Small intestine (tissue), 7 donors: ENCODE data around the gene SEZ6L2. TPM values are rescaled to one million over a fixed set of nuclear protein-coding genes. Genes with fewer than 3 reads are reported as not detected.
A peak's percentile ranks its signal among the peaks of the same experiment; 100 is the strongest.

Source experiments
- DNase-seq, 2 donors: peaks; one replicate each; pipeline versions ENCODE4 v3.0.0 to v3.0.0-alpha.2; 2013
- FAIRE-seq: peaks from 2 replicates; lab custom pipeline; 2012; peaks lifted over from hg19 to GRCh38; lab: Jason Lieb, UNC
- H3K27ac ChIP-seq, 3 donors: one replicate each; pipeline ENCODE4 v1.5.1; 2013; ENCODE audit warnings: low read length in 2 of 3, mild to moderate bottlenecking in 2 of 3, control low read depth in 1 of 3, inconsistent platforms in 1 of 3, low read depth in 1 of 3, moderate library complexity in 1 of 3
- H3K27me3 ChIP-seq, 3 donors: one replicate each; pipeline ENCODE4 v1.6.1; 2013; ENCODE audit warnings: low read length in 3 of 3, inconsistent platforms in 1 of 3; ENCODE audit not compliant: control insufficient read depth in 3 of 3, insufficient read depth in 3 of 3
- H3K36me3 ChIP-seq, 3 donors: one replicate each; pipeline ENCODE4 v1.6.1; 2013; ENCODE audit warnings: low read length in 3 of 3, inconsistent platforms in 1 of 3, low read depth in 1 of 3, mild to moderate bottlenecking in 1 of 3, moderate library complexity in 1 of 3; ENCODE audit not compliant: control insufficient read depth in 3 of 3, insufficient read depth in 2 of 3
- H3K4me1 ChIP-seq, 3 donors: one replicate each; pipeline ENCODE4 v1.6.1; 2013; ENCODE audit warnings: low read length in 2 of 3, inconsistent platforms in 1 of 3, low read depth in 1 of 3, mild to moderate bottlenecking in 1 of 3, moderate library complexity in 1 of 3; ENCODE audit not compliant: control insufficient read depth in 3 of 3, insufficient read depth in 2 of 3
- H3K4me3 ChIP-seq, 3 donors: one replicate each; pipeline ENCODE4 v1.5.1; 2013; ENCODE audit warnings: low read length in 3 of 3, control low read depth in 1 of 3, inconsistent platforms in 1 of 3, low read depth in 1 of 3, mild to moderate bottlenecking in 1 of 3, moderate library complexity in 1 of 3
- H3K9me3 ChIP-seq, 2 donors: one replicate each; pipeline ENCODE4 v1.6.1; 2013; ENCODE audit warnings: low read depth in 1 of 2, low read length in 1 of 2; ENCODE audit not compliant: control insufficient read depth in 2 of 2, insufficient read depth in 1 of 2
- WGBS, 3 donors: extraction: QIAGEN DNeasy Blood & Tissue Kit; methylation state at CpG; one replicate each; pipeline ENCODE4 v1.1.7; 2013; 5-methylcytosine and 5-hydroxymethylcytosine counted together
- polyA plus RNA-seq, 4 donors: library from polyadenylated mRNA; stranded (reverse) in 3 of 4; unstranded in 1 of 4; fragments of 200-250 nt in 3 of 4; fragments of 120-200 nt in 1 of 4; gene quantifications; one replicate each; pipeline versions ENCODE4 v1.2.1 to v1.2.3, GENCODE V29; 2013
- donor health status: healthy with polysubstance abuse.
- donor health status: control.
- donor health status: control.
- donor health status: Bipolar disorder and iron deficiency.
- donor health status: healthy.

Gene SEZ6L2
- polyA plus RNA-seq, 4 donors = 0.67 to 38.9 (median 8.8) TPM

- Histone ChIP-seq H3K9me3 (no peaks in the 10 kb centered on the region), H3K27ac (no peak overlapping the region), H3K4me3 (no peak overlapping the region), H3K27me3 (no peaks in the 10 kb centered on the region), H3K36me3 (peaks cover 0 to 53% (median 0%) of the 10 kb centered on the region in 3 donors), H3K4me1 (no peaks in the 10 kb centered on the region)
- WGBS, 3 donors = 74 to 83% (median 75%) methylated on average over 2 of the region's 2 CpGs
- FAIRE-seq = no peak
- DNase-seq = no peak
These were observed 8.6 kb upstream of the SEZ6L2 start for GRCh38 chr16:29907973-29908372.

GRCh38 chr16:29906520-29907244 lies 7.3 kb upstream of the SEZ6L2 start:
- Histone ChIP-seq H3K4me1 (peaks cover 0 to 6% (median 0%) of the 10 kb centered on the region in 3 donors), H3K9me3 (no peaks in the 10 kb centered on the region), H3K27me3 (no peaks in the 10 kb centered on the region), H3K27ac (no peak overlapping the region), H3K36me3 (peaks cover 0 to 54% (median 0%) of the 10 kb centered on the region in 3 donors), H3K4me3 (no peak overlapping the region)
- DNase-seq (no peak), FAIRE-seq (no peak)
- WGBS, 3 donors = 85 to 93% (median 87%) methylated on average over 16 to 23 of the region's 23 CpGs

- Histone ChIP-seq H3K4me1 (peaks cover 0 to 15% (median 0%) of the 10 kb centered on the region in 3 donors), H3K27ac (no peak overlapping the region), H3K36me3 (peaks cover 0 to 44% (median 0%) of the 10 kb centered on the region in 3 donors), H3K27me3 (no peaks in the 10 kb centered on the region), H3K4me3 (no peak overlapping the region), H3K9me3 (no peaks in the 10 kb centered on the region)
- FAIRE-seq (no peak), DNase-seq (no peak)
- WGBS, 3 donors = 84 to 86% (median 85%) methylated on average over 13 of the region's 13 CpGs
These were observed 6.3 kb upstream of the SEZ6L2 start for GRCh38 chr16:29905668-29906067.

GRCh38 chr16:29904947-29905346 lies 5.6 kb upstream of the SEZ6L2 start:
- H3K36me3 ChIP-seq = peaks cover 0 to 40% (median 0%) of the 10 kb centered on the region in 3 donors
- FAIRE-seq (no peak), DNase-seq (no peak)
- H3K4me1 ChIP-seq = peaks cover 0 to 15% (median 0%) of the 10 kb centered on the region in 3 donors
- H3K4me3 ChIP-seq = no peak overlapping the region
- H3K27ac ChIP-seq = no peak overlapping the region
- no peaks in the 10 kb centered on the region for H3K27me3 ChIP-seq
- H3K9me3 ChIP-seq = no peaks in the 10 kb centered on the region
- 92 to 95% (median 92%) methylated on average over 7 of the region's 7 CpGs for WGBS, 3 donors

- FAIRE-seq = no peak
- no peak for DNase-seq
- no peaks in the 10 kb centered on the region for H3K9me3 ChIP-seq
- H3K27ac ChIP-seq = no peak overlapping the region
- no peak overlapping the region for H3K4me3 ChIP-seq
- peaks cover 0 to 3% (median 0%) of the 10 kb centered on the region in 3 donors for H3K27me3 ChIP-seq
- peaks cover 0 to 39% (median 0%) of the 10 kb centered on the region in 3 donors for H3K36me3 ChIP-seq
- peaks cover 0 to 23% (median 0%) of the 10 kb centered on the region in 3 donors for H3K4me1 ChIP-seq
- 65 to 78% (median 69%) methylated on average over 4 of the region's 4 CpGs for WGBS, 3 donors
These were observed 4.2 kb upstream of the SEZ6L2 start for GRCh38 chr16:29903590-29903989.

GRCh38 chr16:29901607-29901945 lies 2.2 kb upstream of the SEZ6L2 start:
- Histone ChIP-seq H3K4me1 (peaks cover 0 to 33% (median 0%) of the 10 kb centered on the region in 3 donors), H3K36me3 (peaks cover 0 to 27% (median 0%) of the 10 kb centered on the region in 3 donors), H3K4me3 (peak overlapping the region in 1 of 3 donors; percentile 53), H3K9me3 (no peaks in the 10 kb centered on the region), H3K27ac (peak overlapping the region in 1 of 3 donors; percentile 90), H3K27me3 (peaks cover 0 to 9% (median 0%) of the 10 kb centered on the region in 3 donors)
- no peak for DNase-seq
- 81 to 91% (median 91%) methylated on average over 16 to 19 of the region's 19 CpGs for WGBS, 3 donors
- no peak for FAIRE-seq

- FAIRE-seq (no peak), DNase-seq (peak in 1 of 2 donors; percentile 24)
- no peaks in the 10 kb centered on the region for H3K9me3 ChIP-seq
- peak overlapping the region in 2 of 3 donors; percentile 53 to 63 for H3K4me3 ChIP-seq
- peaks cover 0 to 23% (median 0%) of the 10 kb centered on the region in 3 donors for H3K36me3 ChIP-seq
- 52 to 58% (median 56%) methylated on average over 21 to 31 of the region's 31 CpGs for WGBS, 3 donors
- peaks cover 0 to 33% (median 0%) of the 10 kb centered on the region in 3 donors for H3K4me1 ChIP-seq
- peak overlapping the region in 2 of 3 donors; percentile 64 to 90 for H3K27ac ChIP-seq
- H3K27me3 ChIP-seq = peaks cover 0 to 9% (median 0%) of the 10 kb centered on the region in 3 donors
These were observed 1.7 kb upstream of the SEZ6L2 start for GRCh38 chr16:29900888-29901606.

- H3K27ac ChIP-seq = peak within 1 kb of the TSS; percentile 5 to 90 (median 80)
- FAIRE-seq = no peak
- DNase-seq = peak; percentile 66 to 87
- 1% methylated on average over 45 to 67 of the region's 67 CpGs for whole genome bisulfite sequencing, 3 donors
- peaks cover 0 to 33% (median 0%) of the 10 kb centered on the region in 3 donors for H3K4me1 ChIP-seq
- peak within 1 kb of the TSS; percentile 53 to 63 (median 53) for H3K4me3 ChIP-seq
- peaks cover 0 to 9% (median 0%) of the 10 kb centered on the region in 3 donors for H3K27me3 ChIP-seq
- H3K36me3 ChIP-seq = peaks cover 0 to 23% (median 0%) of the 10 kb centered on the region in 3 donors
- H3K9me3 ChIP-seq = no peaks in the 10 kb centered on the region
These were observed 945 bp upstream of the SEZ6L2 start, which contains the start of gene ASPHD1 for GRCh38 chr16:29900102-29900887. Gene ASPHD1, plus strand, starts transcription at chr16:29900488. Its CDS starts 484 bp downstream, at chr16:29900972.
